ENCODE data around the gene MED7. TPM values are rescaled to one million over a fixed set of nuclear protein-coding genes. Genes with fewer than 3 reads are reported as not detected.

MED7 gene
- total RNA-seq, 2 donors from 2014 or later = 14.8 to 19.1 TPM

GRCh38 chr5:157166214-157167213, 23.8 kb upstream of the MED7 start, which contains the start of gene GARIN3:
Gene GARIN3, minus strand, starts transcription at chr5:157166264. Its CDS starts 96 bp downstream, at chr5:157166168.
- no peak for TF ChIP-seq CTCF (conservative IDR thresholded peaks at IDR 0.05)
- WGBS, 2 experiments (ENCODE audit: insufficient coverage in 1 of 2, insufficient read length in 1 of 2) = 94 to 95% methylated on average over 6 to 7 of the region's 7 CpGs
- Mint-ChIP-seq H3K27me3 (ENCODE audit: insufficient read depth) (no peaks in the 10 kb centered on the region), H3K4me1 (peaks cover 4% of the 10 kb centered on the region), H3K27ac (no peak within 1 kb of the TSS), H3K9me3 (peaks cover 16% of the 10 kb centered on the region), H3K4me3 (no peak within 1 kb of the TSS), H3K36me3 (ENCODE audit: low read depth) (peaks cover 2% of the 10 kb centered on the region)
- Histone ChIP-seq H3K9ac (ENCODE audit: extremely low read depth, low read length, poor library complexity, severe bottlenecking) (no peak within 1 kb of the TSS), H3K4me3 (ENCODE audit: low read length) (no peak within 1 kb of the TSS), H3K36me3 (ENCODE audit: control insufficient read depth, insufficient read depth, low read length) (no peaks in the 10 kb centered on the region), H3K27ac (ENCODE audit: low read depth, low read length) (no peak within 1 kb of the TSS), H3K4me1 (ENCODE audit: control insufficient read depth, insufficient read depth, low read length) (no peaks in the 10 kb centered on the region), H3K27me3 (ENCODE audit: control insufficient read depth, insufficient read depth, low read length, poor library complexity, severe bottlenecking) (no peaks in the 10 kb centered on the region), H3K9me3 (ENCODE audit: control insufficient read depth, low read length) (no peaks in the 10 kb centered on the region)
- DNase-seq = no peak

- no peak overlapping the region for H3K4me3 ChIP-seq (ENCODE audit: low read length)
- peaks cover 16% of the 10 kb centered on the region for H3K9me3 Mint-ChIP-seq
- H3K36me3 Mint-ChIP-seq (ENCODE audit: low read depth) = peaks cover 2% of the 10 kb centered on the region
- H3K4me1 ChIP-seq (ENCODE audit: control insufficient read depth, insufficient read depth, low read length) = no peaks in the 10 kb centered on the region
- H3K9ac ChIP-seq (ENCODE audit: extremely low read depth, low read length, poor library complexity, severe bottlenecking) = no peak overlapping the region
- TF ChIP-seq CTCF (conservative IDR thresholded peaks at IDR 0.05) = no peak
- H3K36me3 ChIP-seq (ENCODE audit: control insufficient read depth, insufficient read depth, low read length) = no peaks in the 10 kb centered on the region
- no peak overlapping the region for H3K27ac Mint-ChIP-seq
- no peaks in the 10 kb centered on the region for H3K27me3 ChIP-seq (ENCODE audit: control insufficient read depth, insufficient read depth, low read length, poor library complexity, severe bottlenecking)
- no peaks in the 10 kb centered on the region for H3K9me3 ChIP-seq (ENCODE audit: control insufficient read depth, low read length)
- no peak for DNase-seq
- no peak overlapping the region for H3K4me3 Mint-ChIP-seq
- H3K4me1 Mint-ChIP-seq = peaks cover 4% of the 10 kb centered on the region
- 93 to 95% methylated on average over 10 to 14 of the region's 14 CpGs for WGBS, 2 experiments (ENCODE audit: insufficient coverage in 1 of 2, insufficient read length in 1 of 2)
- H3K27me3 Mint-ChIP-seq (ENCODE audit: insufficient read depth) = no peaks in the 10 kb centered on the region
- H3K27ac ChIP-seq (ENCODE audit: low read depth, low read length) = no peak overlapping the region
Measured at GRCh38 chr5:157165668-157166067, 23.0 kb upstream of the MED7 start.

- WGBS, 2 experiments (ENCODE audit: insufficient coverage in 1 of 2, insufficient read length in 1 of 2) = 92 to 100% methylated on average over 3 to 4 of the region's 4 CpGs
- peaks cover 12% of the 10 kb centered on the region for H3K9me3 Mint-ChIP-seq
- Histone ChIP-seq H3K36me3 (ENCODE audit: control insufficient read depth, insufficient read depth, low read length) (no peaks in the 10 kb centered on the region), H3K27me3 (ENCODE audit: control insufficient read depth, insufficient read depth, low read length, poor library complexity, severe bottlenecking) (no peaks in the 10 kb centered on the region), H3K27ac (ENCODE audit: low read depth, low read length) (no peak overlapping the region), H3K9ac (ENCODE audit: extremely low read depth, low read length, poor library complexity, severe bottlenecking) (no peak overlapping the region), H3K9me3 (ENCODE audit: control insufficient read depth, low read length) (no peaks in the 10 kb centered on the region), H3K4me1 (ENCODE audit: control insufficient read depth, insufficient read depth, low read length) (no peaks in the 10 kb centered on the region), H3K4me3 (ENCODE audit: low read length) (no peak overlapping the region)
- peaks cover under 1% of the 10 kb centered on the region for H3K36me3 Mint-ChIP-seq (ENCODE audit: low read depth)
- no peak overlapping the region for H3K27ac Mint-ChIP-seq
- no peak for TF ChIP-seq CTCF (conservative IDR thresholded peaks at IDR 0.05)
- H3K27me3 Mint-ChIP-seq (ENCODE audit: insufficient read depth) = no peaks in the 10 kb centered on the region
- no peak overlapping the region for H3K4me3 Mint-ChIP-seq
- H3K4me1 Mint-ChIP-seq = peaks cover 4% of the 10 kb centered on the region
- no peak for DNase-seq
Measured at GRCh38 chr5:157165261-157165660, 22.6 kb upstream of the MED7 start.

All from endodermal cell (in vitro differentiated cells).